Esophagus (tissue), 2 donors: ENCODE data around the gene FBXW12. TPM values are rescaled to one million over a fixed set of nuclear protein-coding genes. Genes with fewer than 3 reads are reported as not detected.
A peak's percentile ranks its signal among the peaks of the same experiment; 100 is the strongest.

Experiments
- H3K27ac ChIP-seq, 2 donors: one replicate each; pipeline ENCODE4 v1.5.1; 2013; ENCODE audit warnings: low read depth in 2 of 2, mild to moderate bottlenecking in 2 of 2, inconsistent platforms in 1 of 2, low read length in 1 of 2, moderate library complexity in 1 of 2
- H3K27me3 ChIP-seq, 2 donors: one replicate each; pipeline ENCODE4 v1.6.1; 2013; ENCODE audit warnings: low read length in 2 of 2, control low read depth in 1 of 2, mild to moderate bottlenecking in 1 of 2; ENCODE audit not compliant: insufficient read depth in 2 of 2, control insufficient read depth in 1 of 2
- H3K36me3 ChIP-seq, 2 donors: one replicate each; pipeline ENCODE4 v1.6.1; 2013; ENCODE audit warnings: low read length in 1 of 2; ENCODE audit not compliant: control insufficient read depth in 2 of 2, insufficient read depth in 2 of 2
- H3K4me1 ChIP-seq, 2 donors: one replicate each; pipeline ENCODE4 v1.6.1; 2013; ENCODE audit warnings: low read length in 1 of 2; ENCODE audit not compliant: control insufficient read depth in 2 of 2, insufficient read depth in 2 of 2
- H3K4me3 ChIP-seq, 2 donors: one replicate each; pipeline ENCODE4 v1.5.1; 2013; ENCODE audit warnings: low read length in 2 of 2, mild to moderate bottlenecking in 2 of 2, low read depth in 1 of 2, moderate library complexity in 1 of 2
- H3K9me3 ChIP-seq, 2 donors: one replicate each; pipeline ENCODE4 v1.6.1; 2013; ENCODE audit warnings: mild to moderate bottlenecking in 2 of 2, low read depth in 1 of 2, low read length in 1 of 2, moderate library complexity in 1 of 2; ENCODE audit not compliant: control insufficient read depth in 2 of 2, insufficient read depth in 1 of 2
- WGBS, 2 donors: extraction: QIAGEN DNeasy Blood & Tissue Kit; methylation state at CpG; one replicate each; pipeline ENCODE4 v1.1.7; 2013; 5-methylcytosine and 5-hydroxymethylcytosine counted together
- polyA plus RNA-seq, 2 donors: library from polyadenylated mRNA; stranded (reverse); fragments of 200-250 nt; gene quantifications; one replicate each; pipeline ENCODE4 v1.2.3, GENCODE V29; 2013
- donor health status: healthy with polysubstance abuse.
- donor health status: Bipolar disorder and iron deficiency.

FBXW12 gene
- polyA plus RNA-seq, 2 donors, result 0.08 TPM; not detected in 1

DNA sequence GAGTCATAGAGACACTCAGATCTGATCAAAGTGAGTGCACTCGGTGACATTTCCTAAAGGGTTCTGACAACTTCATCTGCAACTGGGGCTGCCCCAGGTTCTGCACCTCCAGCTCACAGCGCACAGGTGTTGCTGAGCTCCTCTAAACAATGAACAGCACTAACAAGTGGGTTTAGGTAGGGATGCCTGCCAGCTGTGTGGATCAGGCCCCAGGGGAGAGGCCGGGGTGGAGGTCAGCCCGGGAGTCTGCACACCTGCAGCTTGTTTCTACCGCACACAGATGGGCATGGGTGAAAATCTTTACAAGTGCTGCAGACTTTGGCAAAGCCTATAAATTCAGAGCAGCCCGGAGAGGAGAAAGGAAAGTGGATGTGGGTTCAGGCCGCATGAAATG is 355 bp downstream of the FBXW12 start:
- 65 to 73% methylated on average over 7 of the region's 7 CpGs for WGBS, 2 donors

DNA sequence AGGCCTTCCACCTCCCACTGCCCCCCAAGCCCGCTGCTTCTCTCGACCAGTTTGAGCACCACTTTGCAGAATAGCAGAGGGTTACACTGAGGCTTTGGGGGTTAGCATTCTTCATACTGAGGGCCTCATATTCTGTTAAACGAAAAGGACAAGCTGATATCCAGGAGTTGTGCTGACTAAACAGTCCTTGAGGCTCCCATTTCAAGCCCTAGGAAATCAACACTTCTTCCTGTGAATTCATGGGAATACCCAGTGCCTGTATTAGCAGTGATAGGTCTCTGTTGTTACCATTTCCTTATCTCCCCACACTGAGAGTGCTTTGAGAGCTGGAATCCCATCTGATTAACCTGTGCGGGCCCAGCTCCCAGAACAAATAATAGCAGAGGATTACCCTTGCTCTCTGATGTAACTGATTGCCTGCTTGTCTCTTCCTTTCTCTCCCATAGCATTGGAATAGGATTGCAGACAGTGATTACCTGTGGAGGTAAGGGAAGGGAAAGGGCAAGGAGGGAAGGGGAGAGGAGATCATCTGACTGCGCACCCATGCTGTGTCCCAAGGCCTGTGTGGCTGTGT is 930 bp downstream of the FBXW12 start:
- H3K27ac ChIP-seq, result no peak overlapping the region
- WGBS, 2 donors, result 66 to 78% methylated on average over 5 of the region's 5 CpGs
- H3K4me3 ChIP-seq, result no peak overlapping the region
- H3K4me1 ChIP-seq, result no peaks in the 10 kb centered on the region
- H3K36me3 ChIP-seq, result no peaks in the 10 kb centered on the region
- H3K27me3 ChIP-seq, result no peaks in the 10 kb centered on the region
- H3K9me3 ChIP-seq, result no peaks in the 10 kb centered on the region

More for the DNA sequence above, 355 bp downstream of the FBXW12 start:
- H3K27ac ChIP-seq, result no peak overlapping the region
- H3K27me3 ChIP-seq, result no peaks in the 10 kb centered on the region
- no peak overlapping the region for H3K4me3 ChIP-seq
- no peaks in the 10 kb centered on the region for H3K9me3 ChIP-seq
- no peaks in the 10 kb centered on the region for H3K4me1 ChIP-seq
- H3K36me3 ChIP-seq, result no peaks in the 10 kb centered on the region

DNA sequence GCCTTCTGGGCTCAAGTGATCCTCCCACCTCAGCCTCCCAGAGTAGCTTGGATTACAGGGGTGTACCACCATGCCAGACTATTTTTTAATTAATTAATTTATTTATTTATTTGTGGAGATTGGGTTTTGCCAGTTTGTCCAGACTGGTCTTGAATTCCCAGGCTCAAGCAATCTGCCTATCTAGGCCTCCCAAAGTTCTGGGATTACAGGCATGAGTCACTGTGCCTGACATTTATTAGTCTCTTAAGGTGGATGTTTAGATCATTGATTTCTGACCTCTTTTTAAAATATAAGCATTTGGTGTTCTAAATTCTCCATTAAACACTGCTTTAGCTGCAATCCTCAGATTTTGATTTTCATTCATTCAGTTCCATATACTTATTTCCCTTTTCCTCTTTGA is 15.6 kb downstream of the FBXW12 start:
- no peaks in the 10 kb centered on the region for H3K36me3 ChIP-seq
- no peaks in the 10 kb centered on the region for H3K27me3 ChIP-seq
- no peak overlapping the region for H3K4me3 ChIP-seq
- no peaks in the 10 kb centered on the region for H3K4me1 ChIP-seq
- no peaks in the 10 kb centered on the region for H3K9me3 ChIP-seq
- H3K27ac ChIP-seq, result no peak overlapping the region

DNA sequence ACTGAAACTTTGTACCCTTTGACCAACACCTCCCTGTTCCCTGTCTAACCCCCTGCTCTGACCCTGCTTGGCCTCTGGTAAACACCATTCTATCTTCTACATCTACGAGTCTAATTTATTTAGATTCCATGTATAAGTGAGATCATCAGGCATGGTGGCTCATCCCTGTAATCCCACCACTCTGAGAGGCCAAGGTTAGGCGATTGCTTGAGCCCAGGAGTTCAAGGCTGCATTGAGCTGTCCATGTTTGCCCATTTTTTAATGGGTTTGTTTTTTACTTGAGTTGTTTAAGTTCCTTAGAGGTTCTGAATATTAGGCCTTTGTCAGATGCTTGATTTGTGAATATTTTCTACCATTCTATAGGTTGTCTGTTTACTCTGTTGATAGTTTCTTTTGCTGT is 16.9 kb downstream of the FBXW12 start:
- H3K9me3 ChIP-seq, result no peaks in the 10 kb centered on the region

DNA sequence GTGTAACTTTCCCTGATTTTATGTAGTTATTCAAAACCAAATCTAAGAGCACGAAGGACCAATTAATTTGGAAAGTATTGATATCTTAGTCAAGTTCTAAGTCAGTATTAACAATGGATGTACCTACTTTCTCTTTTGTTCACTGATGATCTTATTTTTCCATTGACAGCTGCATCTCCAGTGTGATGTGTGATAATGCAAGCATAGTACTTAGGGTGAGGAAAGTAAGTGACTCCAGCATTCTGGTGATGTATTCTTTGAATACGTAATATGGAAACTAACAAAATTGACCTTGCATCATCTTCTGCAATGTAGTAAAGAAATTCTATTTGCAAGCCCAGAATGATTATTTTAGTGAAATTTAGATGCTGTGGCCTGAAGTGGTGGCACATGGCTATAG is 22.4 kb downstream of the FBXW12 start:
- Histone ChIP-seq H3K27ac (no peak overlapping the region), H3K9me3 (no peaks in the 10 kb centered on the region), H3K36me3 (no peaks in the 10 kb centered on the region), H3K27me3 (no peaks in the 10 kb centered on the region), H3K4me3 (no peak overlapping the region), H3K4me1 (peaks cover 0 to 2% of the 10 kb centered on the region in 2 donors)
- 90 to 96% methylated on average over 2 of the region's 2 CpGs for WGBS, 2 donors

More for the DNA sequence above, 16.9 kb downstream of the FBXW12 start:
- no peaks in the 10 kb centered on the region for H3K36me3 ChIP-seq
- no peak overlapping the region for H3K4me3 ChIP-seq
- WGBS, 2 donors, result 71 to 72% methylated on average over 2 of the region's 2 CpGs
- no peaks in the 10 kb centered on the region for H3K27me3 ChIP-seq
- no peaks in the 10 kb centered on the region for H3K4me1 ChIP-seq
- no peak overlapping the region for H3K27ac ChIP-seq

DNA sequence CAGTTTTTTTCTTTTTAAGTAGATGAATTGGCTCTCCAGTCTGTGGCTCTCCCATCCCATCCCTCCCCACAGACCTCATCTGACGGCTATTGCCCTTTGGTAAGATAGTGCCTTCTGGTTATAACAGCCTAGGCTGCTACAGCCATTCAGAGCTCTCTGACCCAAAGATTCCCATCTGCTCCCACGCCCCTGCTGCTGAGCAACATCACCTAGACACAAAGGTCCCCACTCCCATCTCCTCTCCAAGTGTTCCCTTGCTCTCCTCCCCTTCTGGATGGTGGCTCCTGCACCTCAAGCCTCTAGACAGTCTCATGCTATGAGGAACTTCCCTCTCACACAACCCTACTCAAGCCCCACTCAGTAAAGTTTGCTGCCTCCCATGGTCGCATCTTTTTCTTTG is 23.7 kb downstream of the FBXW12 start:
- Histone ChIP-seq H3K4me3 (no peak overlapping the region), H3K27ac (no peak overlapping the region), H3K36me3 (no peaks in the 10 kb centered on the region), H3K4me1 (peaks cover 0 to 5% of the 10 kb centered on the region in 2 donors), H3K27me3 (no peaks in the 10 kb centered on the region), H3K9me3 (no peaks in the 10 kb centered on the region)
- WGBS, 2 donors, result 62 to 65% methylated on average over 3 of the region's 3 CpGs

DNA sequence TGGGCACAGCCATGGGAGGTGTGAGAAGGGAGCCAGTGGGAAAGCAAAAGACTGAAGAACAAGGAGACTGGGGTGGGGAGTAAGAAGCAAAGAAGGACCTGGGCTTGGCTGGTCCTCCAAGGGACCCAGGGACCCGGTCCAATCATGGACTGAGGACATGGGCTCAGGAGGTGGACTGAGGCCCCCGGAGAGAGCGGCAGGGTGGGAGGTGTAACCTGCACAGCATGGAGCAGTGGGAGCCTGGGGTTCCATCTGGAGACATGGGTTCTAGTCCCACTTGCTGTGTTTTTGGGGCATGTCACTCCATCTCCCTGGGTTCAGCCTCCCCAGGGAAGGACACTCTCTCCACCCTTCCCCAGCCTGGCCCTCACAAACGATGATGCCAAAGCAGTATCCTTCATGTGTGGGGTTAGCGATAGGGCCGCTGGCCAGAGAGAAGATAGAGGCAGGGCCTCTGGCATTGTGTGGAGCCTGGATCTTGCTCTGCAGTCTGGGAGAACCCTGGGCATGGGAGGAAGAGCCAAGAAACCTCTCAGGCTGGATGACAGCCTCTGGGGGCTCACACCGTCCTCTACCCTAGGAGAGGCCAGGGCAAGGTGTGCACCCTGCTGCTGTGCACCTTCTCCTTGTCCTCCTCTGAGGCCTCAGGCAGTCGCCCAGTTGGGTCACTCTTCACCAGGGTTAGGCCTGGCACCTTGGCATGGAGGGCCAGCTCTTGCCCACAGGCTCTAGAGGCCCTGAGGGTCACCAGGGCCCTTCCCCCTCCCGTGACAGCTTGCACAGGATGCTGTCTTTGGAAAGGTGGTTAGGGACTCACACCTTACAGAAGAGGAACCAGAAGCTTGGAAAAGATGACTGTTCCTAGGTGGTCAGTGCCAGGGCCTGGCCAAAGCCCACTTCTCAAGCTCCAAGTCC is 26.0 kb downstream of the FBXW12 start:
- Histone ChIP-seq H3K4me3 (no peak overlapping the region), H3K36me3 (no peaks in the 10 kb centered on the region), H3K27ac (no peak overlapping the region), H3K9me3 (no peaks in the 10 kb centered on the region), H3K27me3 (no peaks in the 10 kb centered on the region), H3K4me1 (peaks cover 0 to 14% of the 10 kb centered on the region in 2 donors)
- 63 to 70% methylated on average over 9 of the region's 9 CpGs for WGBS, 2 donors

DNA sequence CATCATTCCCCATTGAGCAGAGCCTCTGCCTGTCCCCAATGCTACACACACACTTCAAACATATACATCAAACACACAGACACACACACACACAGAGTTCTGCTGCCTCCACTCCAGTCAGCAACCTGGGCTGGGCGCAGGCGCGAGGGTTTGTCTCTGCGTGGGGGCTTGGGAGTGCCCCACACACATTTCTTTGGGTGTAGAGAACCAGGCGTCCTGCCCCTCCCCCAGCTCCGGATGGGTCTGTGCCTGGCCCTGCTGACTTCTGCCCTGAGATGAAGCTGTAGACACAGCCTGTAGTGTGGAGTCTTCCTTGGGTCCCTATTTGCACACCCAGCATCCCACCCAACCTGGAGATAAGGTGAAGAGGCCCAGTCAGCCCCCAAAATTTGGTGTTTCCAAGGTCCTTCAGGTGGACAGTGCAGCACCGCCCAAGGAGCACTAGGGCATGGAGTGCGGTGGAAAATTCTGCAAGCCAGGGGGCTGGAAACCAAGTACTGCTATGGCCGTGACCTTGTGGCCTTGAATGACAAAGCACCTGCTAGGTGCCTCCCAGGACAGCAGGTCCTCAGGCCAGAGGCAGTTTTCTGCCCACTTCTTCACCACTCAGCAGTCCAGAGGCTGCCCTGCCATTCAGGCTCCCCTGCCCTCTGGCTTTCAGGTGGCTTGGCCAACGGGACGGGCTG is 26.8 kb downstream of the FBXW12 start:
- H3K4me1 ChIP-seq, result peaks cover 3 to 14% of the 10 kb centered on the region in 2 donors
- H3K27ac ChIP-seq, result peak overlapping the region in 1 of 2 donors; percentile 8
- H3K27me3 ChIP-seq, result no peaks in the 10 kb centered on the region
- 50 to 51% methylated on average over 11 of the region's 11 CpGs for WGBS, 2 donors
- peaks cover under 1 to 4% of the 10 kb centered on the region in 2 donors for H3K36me3 ChIP-seq
- H3K9me3 ChIP-seq, result no peaks in the 10 kb centered on the region
- no peak overlapping the region for H3K4me3 ChIP-seq

DNA sequence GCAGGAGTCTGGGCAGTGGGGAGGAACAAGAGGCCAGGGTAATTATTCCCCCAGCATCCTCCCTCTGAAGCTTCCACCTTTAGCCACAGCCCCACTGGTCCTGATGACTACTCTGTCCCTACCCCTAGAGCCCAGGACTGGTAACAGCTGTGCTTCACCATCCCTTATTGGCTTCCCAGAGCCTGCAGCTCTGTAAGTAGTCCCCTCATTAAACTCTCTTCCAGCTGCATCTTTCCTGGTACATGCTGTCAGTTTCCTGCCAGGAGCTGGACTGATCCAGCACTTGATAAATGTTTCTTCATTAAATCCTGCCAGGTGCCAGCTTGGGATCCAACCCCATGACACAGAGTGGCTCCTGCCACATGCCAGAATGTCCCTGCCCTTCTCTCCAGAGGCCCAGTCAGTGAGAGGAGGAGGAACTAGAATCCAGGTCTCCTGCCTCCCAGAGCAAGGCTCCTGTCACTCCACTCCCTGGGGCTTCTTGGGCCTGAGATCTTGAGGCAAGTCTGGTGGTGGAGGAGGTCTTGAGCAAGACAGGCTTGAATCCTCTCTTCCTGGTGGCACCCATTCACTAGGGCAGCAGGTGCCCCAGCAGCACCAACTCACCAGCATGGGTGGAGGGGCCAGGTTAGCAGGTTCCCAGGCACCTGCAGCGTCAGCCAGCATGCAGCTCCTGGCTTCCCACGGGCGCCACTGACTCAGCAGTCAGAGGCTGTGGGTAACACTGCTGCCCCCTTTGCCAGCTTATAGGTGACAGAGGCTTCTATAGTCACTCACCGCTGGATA is 27.6 kb downstream of the FBXW12 start:
- Histone ChIP-seq H3K27ac (peak overlapping the region; percentile 22 to 52), H3K4me3 (no peak overlapping the region), H3K4me1 (peaks cover 3 to 14% of the 10 kb centered on the region in 2 donors), H3K36me3 (peaks cover 7 to 10% of the 10 kb centered on the region in 2 donors), H3K27me3 (no peaks in the 10 kb centered on the region), H3K9me3 (no peaks in the 10 kb centered on the region)
- WGBS, 2 donors, result 46 to 51% methylated on average over 4 of the region's 4 CpGs
